A673 (cell line): ENCODE data around the gene PHF19. TPM values are rescaled to one million over a fixed set of nuclear protein-coding genes. Genes with fewer than 3 reads are reported as not detected.

Source experiments
- BruUV-seq: library from RNA; stranded (reverse); fragments of 400-500 nt; replicated peaks from 2 replicates; lab custom pipeline; 2021; lab: Mats Ljungman, UMichigan
- CTCF ChIA-PET: fragments of 300-600 bp; sonication (Branson Sonifier 250); formaldehyde crosslinking; loops from one replicate; lab custom pipeline; 2022; ENCODE audit warnings: antibody characterized with exemption; lab: Charles Lee
- POLR2A ChIA-PET: fragments of 300-600 bp; sonication (Branson Sonifier 250); formaldehyde crosslinking; loops from one replicate; lab custom pipeline; 2022; ENCODE audit warnings: antibody characterized with exemption; ENCODE audit not compliant: low non-redundant PET; lab: Charles Lee
- DNase-seq: peaks from one replicate; pipeline ENCODE4 v3.0.0-alpha.2; 2015; ENCODE audit warnings: low spot score
- H3K27ac ChIP-seq: fragments of 200-600 bp; sonication (generic); 2 replicates; pipeline ENCODE4 v1.5.1; 2016; ENCODE audit warnings: mixed run types, low read depth, mild to moderate bottlenecking, mixed read lengths, antibody characterized with exemption, low read length; ENCODE audit not compliant: poor library complexity, severe bottlenecking
- H3K27me3 ChIP-seq: fragments of 200-600 bp; sonication (generic); replicated peaks from 2 replicates; pipeline ENCODE4 v1.6.1; 2017; ENCODE audit warnings: mixed run types, low read depth, mild to moderate bottlenecking, mixed read lengths, antibody characterized with exemption, low read length; ENCODE audit not compliant: insufficient read depth, poor library complexity
- H3K36me3 ChIP-seq: fragments of 200-600 bp; sonication (generic); 2 replicates; pipeline ENCODE4 v1.6.1; 2016; ENCODE audit warnings: mixed run types, mild to moderate bottlenecking, mixed read lengths, antibody characterized with exemption, low read length; ENCODE audit not compliant: insufficient read depth, poor library complexity, severe bottlenecking
- H3K4me1 ChIP-seq: fragments of 200-600 bp; sonication (generic); 2 replicates; pipeline ENCODE4 v1.6.1; 2017; ENCODE audit warnings: mixed run types, mild to moderate bottlenecking, mixed read lengths, antibody characterized with exemption, low read length; ENCODE audit not compliant: insufficient read depth, poor library complexity, severe bottlenecking
- H3K4me3 ChIP-seq: fragments of 200-600 bp; sonication (generic); 2 replicates; pipeline ENCODE4 v1.5.1; 2016; ENCODE audit warnings: low read depth, mixed run types, mild to moderate bottlenecking, mixed read lengths, low read length; ENCODE audit not compliant: poor library complexity, severe bottlenecking
- H3K9me3 ChIP-seq: fragments of 200-600 bp; sonication (generic); 2 replicates; pipeline ENCODE4 v1.6.1; 2016; ENCODE audit warnings: mixed run types, low read depth, mild to moderate bottlenecking, mixed read lengths, antibody characterized with exemption, low read length; ENCODE audit not compliant: poor library complexity, severe bottlenecking
- CTCF ChIP-seq: fragments of 300-800, 200-600 bp; sonication (generic); conservative IDR thresholded peaks from 2 replicates; pipeline ENCODE4 v1.5.1; 2017; ENCODE audit warnings: low read depth, mild to moderate bottlenecking, antibody characterized with exemption, low read length, moderate library complexity, mixed read lengths
- EZH2 ChIP-seq: fragments of 200-600 bp; sonication (generic); IDR thresholded peaks from 2 replicates; pipeline ENCODE4 v1.6.1; 2017; ENCODE audit warnings: borderline replicate concordance, low read depth, mild to moderate bottlenecking, mixed read lengths, antibody characterized with exemption, low read length; ENCODE audit not compliant: poor library complexity, severe bottlenecking
- intact Hi-C: fragments of 100-400 bp; cut with micrococcal nuclease; formaldehyde crosslinking; loops from one replicate; pipeline ENCODE4 v1.10.0; 2022; ENCODE audit not compliant: unreplicated experiment
- total RNA-seq: library from RNA; stranded (reverse); gene quantifications from 2 replicates; pipeline ENCODE4 v1.2.3, GENCODE V29; 2021

PHF19 gene
- total RNA-seq, 1 experiment from 2014 or later: 75.7 TPM

- Histone ChIP-seq H3K27ac (no peak overlapping the region), H3K36me3 (peaks cover 15% of the 10 kb centered on the region), H3K4me1 (no peaks in the 10 kb centered on the region), H3K9me3 (no peaks in the 10 kb centered on the region), H3K4me3 (no peak overlapping the region), H3K27me3 (no peaks in the 10 kb centered on the region)
- CTCF ChIA-PET: no interaction called here
- intact Hi-C loops: no loop called here
- POLR2A ChIA-PET: interaction anchor here (0.6 kb wide), 1 partner anchor 12 kb away, joined by 6 read pairs; no protein-coding TSS in a partner anchor
- TF ChIP-seq EZH2 (no peak), CTCF (no peak)
- no TSS peak for BruUV-seq
- DNase-seq: no peak
Observed at GRCh38 chr9:120855827-120856670, 20.9 kb downstream of the PHF19 start.

- Histone ChIP-seq H3K36me3 (peaks cover 7% of the 10 kb centered on the region), H3K27me3 (no peaks in the 10 kb centered on the region), H3K9me3 (no peaks in the 10 kb centered on the region), H3K4me3 (no peak overlapping the region), H3K4me1 (no peaks in the 10 kb centered on the region), H3K27ac (no peak overlapping the region)
- ChIA-PET POLR2A (interaction anchor here (0.6 kb wide), 1 partner anchor 11 kb away, joined by 6 read pairs; no protein-coding TSS in a partner anchor), CTCF (no interaction called here)
- BruUV-seq: no TSS peak
- TF ChIP-seq EZH2 (no peak), CTCF (no peak)
- DNase-seq: no peak
- intact Hi-C loops: no loop called here
Observed at GRCh38 chr9:120854596-120855327, 22.2 kb downstream of the PHF19 start.

- CTCF ChIA-PET: no interaction called here
- TF ChIP-seq EZH2 (no peak), CTCF (no peak)
Observed at GRCh38 chr9:120853198-120853597, 23.8 kb downstream of the PHF19 start.

More at GRCh38 chr9:120853198-120853597, 23.8 kb downstream of the PHF19 start:
- DNase-seq: no peak
- Histone ChIP-seq H3K9me3 (no peaks in the 10 kb centered on the region), H3K4me1 (no peaks in the 10 kb centered on the region), H3K27ac (no peak overlapping the region), H3K36me3 (peaks cover 5% of the 10 kb centered on the region), H3K4me3 (no peak overlapping the region), H3K27me3 (no peaks in the 10 kb centered on the region)
- intact Hi-C loops: no loop called here
- no TSS peak for BruUV-seq
- POLR2A ChIA-PET: no interaction called here
